ENCODE measurements around the gene PKNOX2.

The PKNOX2 gene

DNA sequence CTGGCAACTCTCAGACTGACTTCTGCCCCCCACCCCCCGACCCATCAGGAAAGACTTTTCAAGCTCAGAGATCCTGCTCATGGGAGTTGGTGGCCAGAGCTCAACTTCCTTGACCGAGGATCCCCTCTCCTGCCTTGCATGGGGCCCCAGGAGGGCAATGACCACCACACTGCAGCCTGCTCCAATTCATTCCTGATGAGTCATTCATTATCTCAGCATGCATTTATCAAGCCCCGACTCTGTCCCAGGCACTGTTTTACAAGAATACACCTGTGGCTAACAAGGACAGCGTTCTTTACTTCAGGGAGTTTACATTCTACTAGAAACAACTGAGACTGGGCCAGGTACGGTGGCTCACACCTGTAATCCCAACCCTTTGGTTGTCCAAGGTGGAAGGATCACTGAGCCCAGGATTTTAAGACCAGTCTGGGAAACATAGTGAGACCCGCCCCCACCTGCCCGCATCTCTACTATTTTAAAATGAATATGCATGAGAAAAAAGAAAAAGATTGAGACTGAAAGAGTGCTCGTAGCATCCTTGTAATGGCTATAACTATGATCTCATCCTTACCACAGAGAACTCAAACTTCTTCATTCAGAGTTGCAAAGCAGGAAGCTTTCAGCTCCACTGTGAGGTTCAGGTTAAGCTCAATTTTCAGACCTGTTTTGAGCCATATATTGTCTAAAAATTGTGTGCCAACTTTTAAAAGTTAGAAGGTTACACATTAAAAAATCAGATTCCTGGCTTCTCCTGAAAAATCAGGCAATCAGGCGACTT is 271.1 kb downstream of the PKNOX2 start:
- DNase-seq (ENCODE audit: low read depth in 2 of 2) = no peak

DNA sequence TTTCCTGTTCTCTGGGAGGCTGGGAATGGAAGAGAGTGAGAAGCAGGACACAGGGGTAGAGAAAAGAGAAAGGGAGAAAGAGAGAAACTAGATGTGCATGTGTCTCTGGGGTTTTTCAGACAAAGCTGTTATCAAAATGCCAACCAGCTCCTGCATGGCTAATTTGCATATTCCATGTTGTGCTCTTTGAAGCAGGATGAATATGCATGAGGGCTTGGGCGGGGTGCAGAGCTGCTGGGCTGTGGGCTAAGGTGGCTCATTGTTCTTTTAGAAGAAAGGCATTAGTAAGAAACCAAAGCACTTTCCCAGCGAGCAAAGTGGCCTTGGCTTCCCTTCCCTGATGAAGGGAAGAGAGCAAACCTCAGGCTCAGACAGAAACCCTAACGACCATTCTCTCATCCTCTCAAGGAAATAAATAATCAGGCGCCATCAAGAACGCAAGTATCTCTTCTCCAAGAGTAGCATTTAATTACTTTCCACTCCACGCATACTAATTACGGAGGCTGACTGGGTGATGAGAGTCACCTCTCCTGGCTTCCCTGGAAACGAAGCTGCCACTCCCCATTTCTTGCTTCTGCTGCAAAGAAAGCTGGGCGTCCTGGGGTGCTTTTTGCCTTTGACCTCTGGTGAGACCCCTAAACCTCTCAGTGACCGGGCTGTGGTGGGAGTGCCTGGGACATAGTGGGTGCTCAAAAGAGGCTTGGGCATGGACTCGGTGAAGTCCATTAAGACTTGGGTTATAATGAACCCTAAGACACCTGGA is 277.3 kb downstream of the PKNOX2 start:
- DNase-seq (ENCODE audit: low read depth in 2 of 2) = no peak

DNA sequence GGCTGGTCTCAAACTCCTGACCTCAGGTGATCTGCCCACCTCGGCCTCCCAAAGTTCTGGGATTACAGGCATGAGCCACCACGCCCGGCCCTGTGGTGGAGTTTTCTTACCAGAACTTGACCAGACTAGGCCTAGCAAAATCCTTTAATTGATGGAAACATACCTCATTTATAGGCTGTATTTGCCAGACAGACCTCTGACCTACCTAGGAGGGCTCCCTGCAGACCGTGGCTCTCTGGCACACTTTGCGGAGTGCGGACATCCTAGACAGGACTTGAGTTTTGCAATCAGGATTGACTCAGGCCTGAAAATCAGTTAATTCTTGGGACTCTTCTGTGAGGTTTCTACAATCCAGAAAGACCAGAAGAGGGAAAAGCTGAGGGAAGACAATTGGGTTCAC is 278.4 kb downstream of the PKNOX2 start:
- DNase-seq (ENCODE audit: low read depth in 2 of 2) = no peak

DNA sequence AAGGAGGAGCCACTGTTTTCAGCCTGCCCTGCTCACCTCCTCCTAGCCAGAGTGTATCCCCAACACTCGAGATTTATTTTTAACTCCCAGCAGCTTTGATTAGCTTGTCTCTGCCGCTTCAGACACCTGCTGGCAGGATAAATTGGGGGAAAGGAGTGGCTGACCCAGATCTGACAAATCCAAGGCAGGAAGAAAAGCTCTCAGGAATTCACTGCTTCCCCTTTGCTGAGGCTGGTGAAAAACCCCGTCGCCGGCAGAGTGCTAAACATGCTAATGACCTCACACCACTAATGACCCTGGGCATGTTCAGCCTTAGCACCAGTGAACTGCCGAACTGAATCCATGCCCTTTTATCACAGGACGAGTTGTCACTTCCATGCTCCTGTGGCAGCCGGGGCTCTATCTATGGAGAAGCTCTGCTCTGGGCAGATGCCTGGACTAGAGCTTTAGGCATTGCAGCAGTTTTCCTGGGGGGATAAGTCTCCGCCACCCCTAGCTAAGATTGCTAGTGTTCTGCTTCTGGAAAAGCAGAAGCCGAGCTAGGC is 279.3 kb downstream of the PKNOX2 start:
- DNase-seq (ENCODE audit: low read depth in 2 of 2) = no peak

DNA sequence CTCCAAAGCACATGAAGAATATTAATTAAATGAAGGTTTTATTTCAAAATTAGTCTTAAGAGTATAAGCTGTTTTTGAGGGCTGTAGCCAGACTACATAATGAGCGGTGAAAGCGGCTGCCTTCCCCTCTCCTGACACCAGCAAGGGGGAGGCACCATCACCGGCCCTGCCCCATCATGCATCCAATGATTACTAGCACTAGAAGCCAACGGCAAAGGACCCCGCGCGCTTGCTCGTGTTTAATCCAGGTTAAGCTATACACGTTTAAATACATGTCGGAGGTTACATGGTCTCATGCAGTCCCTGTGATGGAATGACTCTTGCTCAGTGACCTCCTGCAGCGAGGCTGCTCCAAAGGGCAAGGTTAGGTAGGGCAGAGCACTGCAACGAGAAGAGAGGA is 281.2 kb downstream of the PKNOX2 start:
- no peak for DNase-seq (ENCODE audit: low read depth in 2 of 2)

DNA sequence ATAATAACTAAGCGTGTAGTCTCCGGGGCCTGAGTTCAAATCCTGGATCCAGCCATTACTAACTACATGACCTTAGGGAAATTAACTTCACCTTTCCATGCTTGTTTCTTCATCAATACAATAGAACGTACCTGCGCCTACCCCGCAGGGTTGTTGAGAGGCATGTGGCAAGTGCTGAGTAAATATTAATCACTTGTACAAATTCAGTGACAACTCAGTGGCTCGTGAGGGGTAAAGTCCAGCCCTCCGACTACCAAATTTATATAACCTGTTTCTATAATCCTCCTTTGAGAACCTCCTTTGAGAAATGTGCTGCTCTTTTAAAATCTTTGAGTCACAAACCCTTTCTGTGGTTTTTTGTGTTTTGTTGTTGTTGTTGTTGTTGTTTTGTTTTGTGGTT is 281.7 kb downstream of the PKNOX2 start:
- no peak for DNase-seq (ENCODE audit: low read depth in 2 of 2)

DNA sequence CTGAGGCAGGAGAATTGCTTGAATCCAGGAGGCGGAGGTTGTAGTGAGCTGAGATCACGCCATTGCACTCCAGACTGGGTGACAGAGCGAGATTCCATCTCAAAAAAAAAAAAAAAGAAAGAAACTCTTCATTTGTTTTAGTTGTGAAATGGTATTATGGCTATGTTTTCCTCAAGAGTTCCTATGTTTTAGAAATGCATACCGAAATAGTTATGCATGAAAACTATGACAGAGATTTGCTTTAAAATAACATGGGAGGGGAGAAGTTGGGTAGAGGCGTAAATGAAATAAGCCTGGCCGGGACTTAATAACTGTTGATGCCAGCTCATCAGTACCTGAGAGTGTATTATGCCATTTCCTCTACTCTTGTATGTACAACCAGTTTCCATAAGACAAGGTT is 283.2 kb downstream of the PKNOX2 start:
- no peak for DNase-seq (ENCODE audit: low read depth in 2 of 2)

DNA sequence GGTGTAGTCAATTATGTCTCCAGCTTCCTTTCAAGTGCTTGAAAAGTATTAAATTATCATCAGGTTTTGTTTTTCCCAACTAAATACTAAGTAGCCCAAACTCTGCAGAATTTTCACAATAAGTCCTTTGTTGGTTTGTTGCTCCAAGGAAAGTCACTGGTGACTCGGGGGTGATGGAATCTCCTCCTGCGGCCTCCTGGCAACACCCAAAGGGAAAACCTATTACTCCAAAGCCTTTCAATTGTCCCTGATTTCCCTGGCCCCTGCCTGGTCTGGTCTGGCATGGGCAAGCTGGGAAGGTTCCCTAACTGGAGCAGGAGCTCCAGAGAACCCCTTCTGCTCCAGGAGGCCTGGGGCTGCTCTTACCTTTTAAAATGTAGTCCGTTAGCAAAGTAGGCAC is 283.6 kb downstream of the PKNOX2 start:
- no peak for DNase-seq (ENCODE audit: low read depth in 2 of 2)

DNA sequence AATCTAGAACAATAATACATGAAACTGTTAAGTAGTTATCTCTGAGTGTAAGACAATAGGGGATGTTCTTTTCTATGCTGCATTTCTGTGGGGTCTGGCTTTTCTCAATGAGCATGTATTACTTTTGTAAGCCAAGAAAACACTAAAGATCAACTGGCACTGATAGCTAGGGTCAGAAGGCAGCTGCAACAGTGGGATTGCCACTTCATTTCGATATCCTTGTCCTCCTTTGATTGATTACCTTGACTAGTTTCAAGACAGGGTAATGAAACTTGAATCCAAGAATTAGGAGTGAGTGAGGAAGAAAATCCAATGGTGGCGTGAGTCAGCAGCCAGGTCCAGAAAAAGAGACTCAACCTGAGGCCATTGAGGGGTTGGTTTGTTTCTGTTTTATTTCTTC is 285.0 kb downstream of the PKNOX2 start:
- DNase-seq (ENCODE audit: low read depth in 2 of 2) = no peak

DNA sequence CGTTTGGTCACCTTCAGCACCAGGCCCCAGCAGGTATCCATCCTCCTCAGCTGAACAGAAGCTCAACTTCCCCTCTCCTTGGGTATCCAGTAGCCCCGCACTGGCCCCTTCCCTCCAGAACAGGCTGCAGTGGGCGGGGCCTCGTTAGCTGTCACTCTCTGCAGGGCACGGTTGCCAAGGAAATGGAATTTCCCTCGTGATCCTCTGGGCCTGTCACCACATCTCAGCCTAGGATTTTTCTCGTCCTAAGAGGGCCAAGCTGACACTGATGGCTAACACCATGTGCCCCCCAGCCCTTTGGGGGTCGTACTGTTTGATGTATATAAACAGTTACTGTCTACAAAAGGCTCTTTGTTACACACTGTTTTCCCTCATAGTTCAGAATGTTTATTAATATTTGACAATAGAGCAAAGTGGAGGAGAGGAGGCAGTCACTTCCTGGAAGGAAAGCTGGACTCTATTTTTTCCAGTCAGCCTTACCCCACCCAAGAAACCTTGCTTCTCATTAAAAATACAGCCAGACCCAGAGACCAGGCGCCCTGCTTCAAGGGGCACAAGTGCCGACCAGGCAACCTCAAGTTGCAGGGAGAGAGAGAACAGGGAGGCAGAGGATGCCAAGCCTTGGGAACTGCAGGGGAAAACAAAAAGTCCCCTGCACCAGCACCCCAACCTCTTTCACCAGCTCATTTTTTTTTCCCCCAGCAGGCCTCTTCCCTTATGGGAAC is 287.0 kb downstream of the PKNOX2 start:
- no peak for DNase-seq (ENCODE audit: low read depth in 2 of 2)

DNA sequence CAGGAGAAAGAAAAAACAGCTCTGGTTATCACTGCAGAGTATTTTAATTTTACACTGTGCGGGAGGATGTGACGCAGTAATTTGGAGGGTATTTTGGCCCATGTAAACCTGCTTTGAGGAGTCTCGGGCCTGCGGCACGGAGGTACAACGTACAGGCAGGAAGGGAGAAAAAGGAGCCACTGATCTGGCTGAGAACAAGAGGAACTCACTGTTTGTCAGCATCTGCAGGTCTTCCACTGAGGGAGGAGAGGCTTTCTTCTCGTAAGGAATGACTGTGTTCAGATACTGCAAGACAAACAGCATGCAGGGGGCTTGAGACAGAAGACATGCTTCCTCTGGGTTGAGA is 287.5 kb downstream of the PKNOX2 start:
- no peak for DNase-seq (ENCODE audit: low read depth in 2 of 2)

DNA sequence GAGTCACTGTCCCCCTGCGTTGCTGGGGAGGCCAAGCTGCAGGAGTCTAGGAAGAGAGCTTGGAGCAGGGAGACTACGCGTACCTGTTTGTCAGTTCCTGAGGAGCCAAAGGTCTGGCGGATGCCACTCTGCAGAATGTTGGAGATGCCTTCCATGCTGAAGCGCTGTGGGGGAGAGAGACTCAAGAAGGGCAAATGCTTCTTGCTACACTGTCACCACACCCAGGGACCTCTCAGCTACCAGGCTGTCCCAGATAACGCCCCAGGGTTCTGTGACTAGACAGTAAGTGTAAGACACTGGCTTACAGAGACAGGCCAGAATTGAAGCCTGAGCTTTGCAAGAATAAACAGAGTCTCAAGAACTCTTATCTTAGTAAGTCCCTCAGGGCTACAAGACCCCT is 289.5 kb downstream of the PKNOX2 start:
- no peak for DNase-seq (ENCODE audit: low read depth in 2 of 2)

DNA sequence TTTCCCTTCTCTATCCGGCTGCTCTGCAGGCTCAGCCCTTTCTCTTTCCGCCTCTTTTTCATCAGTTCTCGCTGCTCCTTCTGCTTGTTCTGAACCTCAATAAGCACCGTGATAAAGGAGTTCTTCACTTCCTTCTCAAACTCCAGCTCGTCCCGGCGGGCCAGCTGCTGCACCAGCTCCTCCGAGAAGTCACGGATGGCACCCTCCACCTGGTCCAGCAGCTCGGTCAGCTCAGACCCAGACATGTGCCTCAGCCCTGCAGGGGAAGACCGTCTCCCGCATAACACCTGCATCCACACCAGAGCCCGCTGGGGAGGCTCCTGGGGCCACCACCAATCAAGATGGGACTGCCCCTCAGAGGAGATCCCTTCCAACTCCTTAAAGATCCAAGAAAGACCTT is 291.3 kb downstream of the PKNOX2 start:
- DNase-seq (ENCODE audit: low read depth in 2 of 2) = no peak

DNA sequence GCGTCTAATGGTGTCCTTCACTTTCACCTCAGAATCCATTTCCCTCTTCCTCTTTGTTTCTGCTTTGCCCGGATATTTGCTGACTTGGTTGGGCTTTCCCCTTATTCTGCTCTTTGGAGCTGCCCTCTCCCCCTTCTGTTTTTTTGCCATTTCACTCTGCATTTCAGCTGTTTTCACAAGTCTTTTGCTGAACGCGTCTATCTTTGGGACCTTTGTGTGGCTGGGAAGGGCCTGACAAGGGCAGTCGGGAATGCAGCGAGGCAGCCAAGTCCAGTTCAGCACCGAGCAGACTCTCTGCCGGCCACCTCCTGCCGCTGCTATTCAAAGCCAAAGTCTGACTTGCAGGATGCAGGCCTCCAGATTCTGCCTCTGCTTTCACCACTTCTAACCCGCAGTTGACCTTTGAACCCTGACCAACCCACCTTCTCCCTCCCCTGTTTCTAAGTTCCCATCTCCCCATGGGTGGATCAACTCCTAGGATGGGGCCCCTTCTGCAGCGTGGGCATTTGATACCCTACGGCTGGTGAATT is 293.3 kb downstream of the PKNOX2 start:
- DNase-seq (ENCODE audit: low read depth in 2 of 2) = no peak

DNA sequence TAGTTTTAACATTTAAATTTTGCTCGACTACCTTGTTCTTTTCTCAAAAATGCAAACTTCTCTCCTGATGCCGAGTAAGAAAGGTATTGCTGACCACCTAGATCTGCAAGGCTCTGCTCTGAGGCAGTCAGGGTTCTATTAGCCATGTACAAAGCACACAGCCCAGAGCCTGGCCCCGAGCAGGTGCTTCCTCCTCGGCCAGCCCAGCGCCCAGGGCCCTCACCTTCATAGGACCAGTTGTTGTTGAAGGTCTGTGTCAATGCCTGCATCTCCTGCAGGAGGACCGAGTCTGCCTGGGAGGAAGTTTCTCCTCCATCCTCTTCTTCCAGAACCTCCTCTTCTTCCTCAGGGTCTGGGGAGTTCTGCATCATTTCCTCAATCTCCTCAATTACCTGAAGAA is 295.7 kb downstream of the PKNOX2 start:
- DNase-seq (ENCODE audit: low read depth in 2 of 2) = no peak

DNA sequence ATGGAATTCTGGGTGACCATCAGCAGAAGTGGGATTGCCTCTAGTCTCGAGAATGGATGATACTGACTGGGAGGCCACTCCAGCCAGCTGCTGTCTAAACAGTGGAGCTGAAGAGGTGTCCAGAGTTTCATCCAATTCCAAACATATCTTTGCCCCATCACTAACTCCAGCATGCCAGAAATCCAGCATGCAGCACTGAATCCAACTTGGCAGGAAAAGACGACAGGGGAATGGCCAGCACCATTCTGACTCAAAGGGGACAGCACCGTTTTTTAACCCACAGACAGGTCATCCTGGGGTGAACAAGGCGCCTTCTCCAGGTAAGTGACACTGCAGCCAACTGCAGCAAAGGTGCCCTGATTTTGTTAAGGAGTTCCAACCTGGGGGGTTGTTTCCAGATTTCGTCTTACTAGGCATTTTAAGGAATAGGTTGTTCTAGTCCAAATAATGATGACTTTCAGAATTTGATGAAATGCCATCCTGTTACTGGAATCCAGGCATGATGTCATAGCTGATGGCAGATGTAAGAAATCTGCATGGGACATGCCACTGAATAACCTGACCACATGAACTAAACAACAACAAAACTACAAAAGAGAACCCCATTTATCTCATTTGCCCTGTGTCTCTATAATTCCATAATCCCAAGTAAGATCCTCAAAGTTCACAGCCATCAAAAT is 299.2 kb downstream of the PKNOX2 start:
- DNase-seq (ENCODE audit: low read depth in 2 of 2) = no peak

DNA sequence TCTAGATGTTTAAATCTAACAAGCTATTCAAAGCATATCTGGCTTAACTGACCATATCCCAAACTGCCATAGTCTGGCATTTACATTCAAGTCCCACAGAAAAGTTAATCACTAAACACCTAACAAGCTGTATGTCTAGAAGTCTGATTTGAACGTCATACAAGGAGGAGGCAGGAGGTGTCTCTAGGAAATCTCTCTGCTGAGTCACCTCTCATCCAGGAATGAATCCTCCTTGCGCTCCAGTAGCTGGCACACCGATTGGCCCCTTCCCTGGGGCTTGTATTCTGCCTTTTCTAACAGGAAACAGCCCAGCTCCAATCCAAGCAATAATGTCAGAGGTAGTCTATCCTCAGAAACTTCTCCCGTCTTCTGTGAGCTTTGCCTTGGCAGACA is 299.7 kb downstream of the PKNOX2 start:
- DNase-seq (ENCODE audit: low read depth in 2 of 2) = no peak

DNA sequence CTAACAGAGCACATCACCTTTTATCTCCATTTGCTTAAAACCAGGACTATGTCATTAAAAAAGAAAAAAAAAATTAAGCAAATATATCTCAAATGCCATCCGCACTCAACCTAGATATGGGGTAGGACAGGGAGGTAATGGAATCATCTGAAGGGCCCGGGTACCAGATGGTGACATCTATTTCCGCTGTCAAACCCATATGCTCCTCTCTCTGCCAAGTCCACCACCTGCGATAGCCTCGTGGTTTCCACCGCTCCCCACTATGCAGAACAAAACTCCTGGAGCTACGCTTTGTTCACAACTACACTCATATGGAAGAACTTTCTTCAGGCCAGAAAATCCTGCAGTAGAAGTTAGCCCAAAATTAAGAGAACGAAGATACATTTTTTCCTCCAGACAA is 300.1 kb downstream of the PKNOX2 start:
- no peak for DNase-seq (ENCODE audit: low read depth in 2 of 2)

DNA sequence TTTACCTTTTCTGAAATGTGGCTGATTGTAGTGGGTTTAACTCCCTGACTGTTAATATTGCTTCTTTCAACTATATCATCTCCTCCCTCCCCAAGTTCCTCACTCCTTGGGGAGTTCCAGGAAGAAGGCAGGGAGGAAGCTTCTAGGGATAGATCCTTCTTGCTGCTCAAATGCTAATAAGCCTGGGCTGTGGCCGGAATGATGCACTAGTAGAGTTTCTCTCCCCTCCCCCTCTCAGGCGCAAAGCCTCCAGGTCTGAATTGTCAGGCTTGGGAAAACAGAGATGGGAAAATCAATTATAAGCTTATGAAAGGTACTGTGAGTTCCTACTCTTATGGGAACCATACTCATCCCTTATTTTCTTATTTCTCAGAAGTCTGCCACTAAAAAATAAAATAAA is 300.7 kb downstream of the PKNOX2 start:
- no peak for DNase-seq (ENCODE audit: low read depth in 2 of 2)

DNA sequence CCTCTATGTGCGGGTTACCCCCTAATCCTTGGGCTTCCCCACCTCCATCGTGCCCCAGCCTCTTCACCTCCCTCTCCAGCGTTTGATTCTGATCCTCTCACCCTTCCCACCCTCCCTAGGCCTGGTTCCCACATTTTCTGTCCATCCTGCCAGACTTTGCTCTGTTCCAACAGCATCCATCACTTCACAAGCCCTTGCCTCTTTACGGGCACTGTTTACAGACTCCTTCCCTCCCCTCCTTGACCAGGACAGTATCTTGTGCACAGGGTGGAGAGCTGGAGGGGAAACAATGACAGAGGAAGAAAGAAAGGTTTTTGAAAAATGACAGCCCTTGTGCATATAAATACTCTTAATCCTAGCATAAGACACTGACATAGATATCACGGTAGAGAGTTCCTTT is 301.1 kb downstream of the PKNOX2 start:
- DNase-seq (ENCODE audit: low read depth in 2 of 2) = no peak

DNA sequence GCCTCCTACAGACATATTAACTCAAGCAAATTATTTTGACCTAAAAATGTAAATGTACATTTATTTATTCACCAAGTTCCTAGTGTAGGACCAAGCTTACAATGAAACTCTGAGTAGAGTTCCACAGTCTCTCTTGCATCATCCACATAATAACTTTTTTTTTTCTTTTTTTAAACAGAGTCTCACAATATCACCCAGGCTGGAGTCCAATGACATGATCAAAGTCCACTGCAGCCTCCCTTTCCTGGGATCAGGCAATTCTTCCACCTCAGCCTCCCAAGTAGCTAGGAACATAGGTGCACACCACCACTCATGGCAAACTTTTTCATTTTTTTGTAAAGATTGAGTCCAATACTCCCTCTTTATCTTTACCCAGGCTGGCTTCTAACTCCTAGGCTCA is 303.5 kb downstream of the PKNOX2 start:
- no peak for DNase-seq (ENCODE audit: low read depth in 2 of 2)

DNA sequence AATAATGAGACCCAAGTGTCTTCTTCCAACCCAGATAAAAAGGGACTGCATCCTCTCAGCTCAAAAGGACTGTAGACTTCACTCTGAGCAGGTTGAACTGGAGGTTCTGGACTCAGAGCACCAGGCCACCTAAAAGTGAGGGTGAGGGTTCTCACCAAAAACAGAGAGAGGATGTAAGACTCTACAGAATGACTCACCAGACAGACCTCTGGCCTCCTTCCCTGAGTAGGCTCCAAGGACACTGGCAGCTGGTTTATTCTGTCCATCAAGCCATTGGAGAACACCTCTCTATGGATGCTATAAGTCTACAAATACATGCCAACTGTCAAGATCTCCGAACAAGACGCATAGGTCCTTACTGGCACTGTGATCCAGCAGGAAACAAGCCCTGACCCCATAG is 304.3 kb downstream of the PKNOX2 start:
- no peak for DNase-seq (ENCODE audit: low read depth in 2 of 2)

Data from stimulated activated CD8-positive, alpha-beta memory T cell treated with anti-CD3 and anti-CD28 coated beads, Interleukin-2, amount 100 ng/mL, for 1 hour (primary cell).